A549 (cell line): Measurements from ENCODE around the gene C1QL1. TPM values are rescaled to one million over a fixed set of nuclear protein-coding genes. Genes with fewer than 3 reads are reported as not detected.
A peak's percentile ranks its signal among the peaks of the same experiment; 100 is the strongest.

ENCODE experiments used
- ATAC-seq, 2 experiments: fragments of 200-7000 bp in 1 of 2; fragments of >200 bp in 1 of 2; cut with Nextera tagmentation in 1 of 2; cut with Tn5 transposase in 1 of 2; 3 replicates each; pipeline versions ENCODE4 v1.8.0 to v1.9.1; 2018 to 2020; ENCODE audit warnings: mild to moderate bottlenecking in 1 of 2, moderate library complexity in 1 of 2
- CTCF ChIA-PET: fragments of 300-600 bp; sonication (Branson Sonifier 250); formaldehyde crosslinking; extraction: SDS; loops from one replicate; lab custom pipeline; 2021; ENCODE audit warnings: antibody characterized with exemption, inconsistent platforms; lab: Yijun Ruan, JAX
- POLR2A ChIA-PET: fragments of 350-600 bp; formaldehyde crosslinking; extraction: SDS; loops from one replicate; lab custom pipeline; 2021; ENCODE audit warnings: antibody characterized with exemption, inconsistent platforms; lab: Yijun Ruan, JAX
- DNase-seq, 2 experiments: peaks; one replicate each; pipeline versions ENCODE4 v3.0.0 to v3.0.0-alpha.2; 2011 to 2016; ENCODE audit warnings: low read depth in 1 of 2, low spot score in 1 of 2
- FAIRE-seq: peaks from 2 replicates; lab custom pipeline; 2011; peaks lifted over from hg19 to GRCh38; lab: Jason Lieb, UNC
- H3K27ac ChIP-seq, 2 experiments: fragments of >200 bp; sonication (Bioruptor Twin); formaldehyde crosslinking; 3 replicates each; pipeline ENCODE4 v1.5.1; 2016 to 2017
- H3K4me1 ChIP-seq: fragments of >200 bp; sonication (Bioruptor Twin); formaldehyde crosslinking; 3 replicates; pipeline ENCODE4 v1.6.1; 2016
- H3K4me2 ChIP-seq: fragments of >200 bp; sonication (Bioruptor Twin); formaldehyde crosslinking; 3 replicates; pipeline ENCODE4 v1.6.1; 2016
- H3K4me3 ChIP-seq: fragments of >200 bp; sonication (Bioruptor Twin); formaldehyde crosslinking; 3 replicates; pipeline ENCODE4 v1.5.1; 2016
- H3K9me3 ChIP-seq: fragments of >200 bp; sonication (Bioruptor Twin); formaldehyde crosslinking; 3 replicates; pipeline ENCODE4 v1.6.1; 2016
- CEBPB ChIP-seq, 2 experiments: fragments of >200 bp in 1 of 2; sonication (Bioruptor Twin) in 1 of 2; formaldehyde crosslinking in 1 of 2; IDR thresholded peaks; 2 replicates each; pipeline ENCODE4 v1.6.1; 2012 to 2016
- CHD4 ChIP-seq: fragments of 200-600 bp; sonication (generic); IDR thresholded peaks from 2 replicates; pipeline ENCODE4 v1.6.1; 2016; ENCODE audit warnings: antibody characterized with exemption, mild to moderate bottlenecking, borderline replicate concordance
- ESRRA ChIP-seq: fragments of 150-350 bp; IDR thresholded peaks from 2 replicates; pipeline ENCODE4 v1.6.1; 2014; ENCODE audit warnings: mild to moderate bottlenecking, low read length, borderline replicate concordance
- FOSB ChIP-seq: fragments of 250-450 bp; sonication (Bioruptor Pico); IDR thresholded peaks from 2 replicates; pipeline ENCODE4 v1.5.0; 2020; ENCODE audit warnings: mild to moderate bottlenecking, moderate library complexity
- HDAC2 ChIP-seq: fragments of 200-600 bp; sonication (generic); IDR thresholded peaks from 2 replicates; pipeline ENCODE4 v1.6.1; 2016
- MAFK ChIP-seq: fragments of 450-650 bp; IDR thresholded peaks from 2 replicates; pipeline ENCODE4 v1.6.1; 2014; ENCODE audit not compliant: partially characterized antibody
- NR3C1 ChIP-seq: fragments of >200 bp; sonication (Bioruptor Twin); formaldehyde crosslinking; IDR thresholded peaks from 3 replicates; pipeline ENCODE4 v1.6.1; 2017
- PHF8 ChIP-seq: fragments of 200-600 bp; sonication (generic); IDR thresholded peaks from 2 replicates; pipeline ENCODE4 v1.6.1; 2016; ENCODE audit warnings: low read depth, mild to moderate bottlenecking, antibody characterized with exemption, moderate library complexity, borderline replicate concordance
- POLR2A ChIP-seq: IDR thresholded peaks from 2 replicates; pipeline ENCODE4 v1.6.1; 2012; ENCODE audit warnings: mild to moderate bottlenecking, low read length
- RAD21 ChIP-seq, 2 experiments: fragments of >200 bp in 1 of 2; sonication (Bioruptor Twin) in 1 of 2; formaldehyde crosslinking in 1 of 2; IDR thresholded peaks in 1 of 2; conservative IDR thresholded peaks in 1 of 2; 2 replicates in 1 of 2; 3 replicates in 1 of 2; pipeline ENCODE4 v1.6.1; 2012 to 2018; ENCODE audit warnings: inconsistent platforms in 1 of 2
- SREBF2 ChIP-seq: fragments of 450-650 bp; IDR thresholded peaks from 2 replicates; pipeline ENCODE4 v1.6.1; 2014; ENCODE audit warnings: mild to moderate bottlenecking, moderate library complexity
- ZFP36 ChIP-seq: fragments of 450-650 bp; IDR thresholded peaks from 2 replicates; pipeline ENCODE4 v1.6.1; 2014; ENCODE audit warnings: borderline replicate concordance; ENCODE audit not compliant: partially characterized antibody
- WGBS: methylation state at CpG from one replicate; pipeline ENCODE4 v1.1.6; 2017; ENCODE audit errors: missing lambda C conversion rate; 5-methylcytosine and 5-hydroxymethylcytosine counted together
- polyA plus RNA-seq, 4 experiments: library from polyadenylated mRNA; depleted of rRNA in 3 of 4; stranded (reverse); fragments of >200 nt; fragmentation: RNase III in 1 of 4; extraction: RNeasy Plus Mini Kit Qiagen cat#74134 plus additional on column Dnase treatment in 1 of 4; gene quantifications; 2 replicates in 3 of 4; 3 replicates in 1 of 4; pipeline ENCODE4 v1.2.3, GENCODE V29; 2011 to 2017
- TF ChIP-seq, protein P1 (sequence below): fragments of 250-450 bp; sonication (Bioruptor Pico); IDR thresholded peaks from 2 replicates; pipeline ENCODE4 v1.5.0; 2020; ENCODE audit warnings: low read depth, mild to moderate bottlenecking, moderate library complexity
- TF ChIP-seq, protein P2 (sequence below): fragments of >200 bp; sonication (Bioruptor Twin); formaldehyde crosslinking; IDR thresholded peaks from 3 replicates; pipeline ENCODE4 v1.5.1; 2016
- TF ChIP-seq, protein P3 (sequence below): IDR thresholded peaks from 2 replicates; pipeline ENCODE4 v1.6.1; 2012

The C1QL1 gene
- polyA plus RNA-seq, 2 of the 4 experiments (the other 2 are of a cell fraction), result 2.6 to 8.5 TPM

- 97% methylated on average over 10 of the region's 10 CpGs for WGBS
- no peak overlapping the region for H3K4me2 ChIP-seq
- DNase-seq, result no peak
- no peak for TF ChIP-seq SREBF2
- TF ChIP-seq, protein P1, sequence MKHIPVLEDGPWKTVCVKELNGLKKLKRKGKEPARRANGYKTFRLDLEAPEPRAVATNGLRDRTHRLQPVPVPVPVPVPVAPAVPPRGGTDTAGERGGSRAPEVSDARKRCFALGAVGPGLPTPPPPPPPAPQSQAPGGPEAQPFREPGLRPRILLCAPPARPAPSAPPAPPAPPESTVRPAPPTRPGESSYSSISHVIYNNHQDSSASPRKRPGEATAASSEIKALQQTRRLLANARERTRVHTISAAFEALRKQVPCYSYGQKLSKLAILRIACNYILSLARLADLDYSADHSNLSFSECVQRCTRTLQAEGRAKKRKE (CRISPR knock-in tag), result no peak
- TF ChIP-seq, protein P2, sequence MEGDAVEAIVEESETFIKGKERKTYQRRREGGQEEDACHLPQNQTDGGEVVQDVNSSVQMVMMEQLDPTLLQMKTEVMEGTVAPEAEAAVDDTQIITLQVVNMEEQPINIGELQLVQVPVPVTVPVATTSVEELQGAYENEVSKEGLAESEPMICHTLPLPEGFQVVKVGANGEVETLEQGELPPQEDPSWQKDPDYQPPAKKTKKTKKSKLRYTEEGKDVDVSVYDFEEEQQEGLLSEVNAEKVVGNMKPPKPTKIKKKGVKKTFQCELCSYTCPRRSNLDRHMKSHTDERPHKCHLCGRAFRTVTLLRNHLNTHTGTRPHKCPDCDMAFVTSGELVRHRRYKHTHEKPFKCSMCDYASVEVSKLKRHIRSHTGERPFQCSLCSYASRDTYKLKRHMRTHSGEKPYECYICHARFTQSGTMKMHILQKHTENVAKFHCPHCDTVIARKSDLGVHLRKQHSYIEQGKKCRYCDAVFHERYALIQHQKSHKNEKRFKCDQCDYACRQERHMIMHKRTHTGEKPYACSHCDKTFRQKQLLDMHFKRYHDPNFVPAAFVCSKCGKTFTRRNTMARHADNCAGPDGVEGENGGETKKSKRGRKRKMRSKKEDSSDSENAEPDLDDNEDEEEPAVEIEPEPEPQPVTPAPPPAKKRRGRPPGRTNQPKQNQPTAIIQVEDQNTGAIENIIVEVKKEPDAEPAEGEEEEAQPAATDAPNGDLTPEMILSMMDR, result no peak
- TF ChIP-seq, all 56 proteins: peak for 0
- ChIA-PET CTCF (interaction anchor here (2.0 to 38.8 kb wide), 5 partner anchors 12 to 201 kb away, joined by 5 to 1853 read pairs (median 752); partner anchors contain the start of genes ACBD4, DCAKD, GFAP and KIF18B), POLR2A (no interaction called here)
- Histone ChIP-seq H3K4me3 (no peak overlapping the region), H3K27ac (no peak overlapping the region), H3K4me1 (peaks cover 3% of the 10 kb centered on the region), H3K9me3 (peaks cover 7% of the 10 kb centered on the region; the same call in 2 of the 3 replicates)
- no peak for FAIRE-seq
- peak; percentile 35 to 36; a peak in 3 of 6 replicates for ATAC-seq
These were observed 33.4 kb downstream of the C1QL1 start for GRCh38 chr17:44934745-44935105.

- Histone ChIP-seq H3K4me3 (no peak overlapping the region), H3K4me1 (no peaks in the 10 kb centered on the region), H3K4me2 (no peak overlapping the region), H3K27ac (no peak overlapping the region), H3K9me3 (peaks cover 7% of the 10 kb centered on the region; the same call in 2 of the 3 replicates)
- no peak for ATAC-seq
- ChIA-PET CTCF (interaction anchor here (2.8 to 38.8 kb wide), 4 partner anchors 12 to 201 kb away, joined by 6 to 1853 read pairs (median 752); partner anchors contain the start of genes ACBD4, DCAKD, GFAP and KIF18B), POLR2A (no interaction called here)
- FAIRE-seq, result no peak
- TF ChIP-seq, protein P3, sequence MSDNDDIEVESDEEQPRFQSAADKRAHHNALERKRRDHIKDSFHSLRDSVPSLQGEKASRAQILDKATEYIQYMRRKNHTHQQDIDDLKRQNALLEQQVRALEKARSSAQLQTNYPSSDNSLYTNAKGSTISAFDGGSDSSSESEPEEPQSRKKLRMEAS, result no peak
- TF ChIP-seq CHD4, result no peak
- no peak for TF ChIP-seq SREBF2
- no peak for TF ChIP-seq POLR2A
- 96% methylated on average over 34 of the region's 34 CpGs for WGBS
- no peak for DNase-seq
These were observed 34.0 kb downstream of the C1QL1 start for GRCh38 chr17:44933824-44934744.

DNA sequence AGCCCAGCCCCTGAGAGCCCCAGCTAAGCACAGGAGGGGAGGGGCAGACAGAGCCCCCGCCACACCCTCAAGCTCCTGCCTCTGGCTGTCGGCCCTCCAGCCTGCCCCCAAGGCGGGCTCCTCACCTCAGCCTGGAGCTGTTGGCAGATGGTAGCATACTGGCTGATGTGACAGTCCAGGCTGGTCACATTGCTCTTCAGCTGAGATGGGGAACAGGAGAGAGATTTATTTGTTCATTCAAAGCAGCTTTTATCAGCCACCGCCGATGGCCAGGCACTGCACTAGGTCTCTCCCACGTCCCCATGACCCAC is 35.4 kb downstream of the C1QL1 start:
- TF ChIP-seq ZFP36, result no peak
- TF ChIP-seq ESRRA, result no peak
- no peak for TF ChIP-seq RAD21 (conservative IDR thresholded peaks at IDR 0.05 in 1 of 2, IDR thresholded peaks at IDR 0.05 in 1 of 2)
- no peak for TF ChIP-seq FOSB (CRISPR knock-in tag)
- TF ChIP-seq, protein P2, result no peak
- no peak for TF ChIP-seq PHF8
- no peak for TF ChIP-seq MAFK
- TF ChIP-seq NR3C1, result no peak
- TF ChIP-seq CEBPB (IDR thresholded peaks at IDR 0.05), result no peak
- TF ChIP-seq HDAC2, result no peak
- Histone ChIP-seq H3K4me3 (no peak overlapping the region), H3K4me2 (no peak overlapping the region), H3K27ac (no peak overlapping the region), H3K9me3 (no peaks in the 10 kb centered on the region), H3K4me1 (no peaks in the 10 kb centered on the region)
- DNase-seq (no peak), ATAC-seq (no peak), FAIRE-seq (no peak)
- 95% methylated on average over 6 of the region's 6 CpGs for WGBS
- CTCF ChIA-PET, result interaction anchor here (0.6 to 38.8 kb wide), 7 partner anchors 10 to 203 kb away, joined by 3 to 1853 read pairs (median 6); partner anchors contain the start of genes ACBD4, DCAKD, GFAP and KIF18B
- POLR2A ChIA-PET, result interaction anchor here (0.6 to 0.8 kb wide), 2 partner anchors 38 to 1328 kb away, joined by 3 to 5 read pairs; no protein-coding TSS in a partner anchor
